ENCODE results near the gene KNSTRN. TPM values are rescaled to one million over a fixed set of nuclear protein-coding genes. Genes with fewer than 3 reads are reported as not detected.

KNSTRN gene
- total RNA-seq, 1 donor from 2014 or later, result 26.0 TPM

- TF ChIP-seq, protein P1, sequence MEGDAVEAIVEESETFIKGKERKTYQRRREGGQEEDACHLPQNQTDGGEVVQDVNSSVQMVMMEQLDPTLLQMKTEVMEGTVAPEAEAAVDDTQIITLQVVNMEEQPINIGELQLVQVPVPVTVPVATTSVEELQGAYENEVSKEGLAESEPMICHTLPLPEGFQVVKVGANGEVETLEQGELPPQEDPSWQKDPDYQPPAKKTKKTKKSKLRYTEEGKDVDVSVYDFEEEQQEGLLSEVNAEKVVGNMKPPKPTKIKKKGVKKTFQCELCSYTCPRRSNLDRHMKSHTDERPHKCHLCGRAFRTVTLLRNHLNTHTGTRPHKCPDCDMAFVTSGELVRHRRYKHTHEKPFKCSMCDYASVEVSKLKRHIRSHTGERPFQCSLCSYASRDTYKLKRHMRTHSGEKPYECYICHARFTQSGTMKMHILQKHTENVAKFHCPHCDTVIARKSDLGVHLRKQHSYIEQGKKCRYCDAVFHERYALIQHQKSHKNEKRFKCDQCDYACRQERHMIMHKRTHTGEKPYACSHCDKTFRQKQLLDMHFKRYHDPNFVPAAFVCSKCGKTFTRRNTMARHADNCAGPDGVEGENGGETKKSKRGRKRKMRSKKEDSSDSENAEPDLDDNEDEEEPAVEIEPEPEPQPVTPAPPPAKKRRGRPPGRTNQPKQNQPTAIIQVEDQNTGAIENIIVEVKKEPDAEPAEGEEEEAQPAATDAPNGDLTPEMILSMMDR (IDR thresholded peaks at IDR 0.05; ENCODE audit: unreplicated experiment), result no peak
- no peak for DNase-seq (ENCODE audit: low spot score)
- Mint-ChIP-seq H3K27me3 (ENCODE audit: unreplicated experiment) (peaks cover 17% of the 10 kb centered on the region), H3K36me3 (ENCODE audit: low read depth, unreplicated experiment) (no peaks in the 10 kb centered on the region), H3K4me3 (ENCODE audit: unreplicated experiment) (peak overlapping the region; percentile 34), H3K9me3 (ENCODE audit: unreplicated experiment) (no peaks in the 10 kb centered on the region), H3K27ac (ENCODE audit: unreplicated experiment) (peak overlapping the region; percentile 9), H3K4me1 (ENCODE audit: unreplicated experiment) (peaks cover 8% of the 10 kb centered on the region)
These were observed 25.3 kb upstream of the KNSTRN start for GRCh38 chr15:40357246-40357645.

DNA sequence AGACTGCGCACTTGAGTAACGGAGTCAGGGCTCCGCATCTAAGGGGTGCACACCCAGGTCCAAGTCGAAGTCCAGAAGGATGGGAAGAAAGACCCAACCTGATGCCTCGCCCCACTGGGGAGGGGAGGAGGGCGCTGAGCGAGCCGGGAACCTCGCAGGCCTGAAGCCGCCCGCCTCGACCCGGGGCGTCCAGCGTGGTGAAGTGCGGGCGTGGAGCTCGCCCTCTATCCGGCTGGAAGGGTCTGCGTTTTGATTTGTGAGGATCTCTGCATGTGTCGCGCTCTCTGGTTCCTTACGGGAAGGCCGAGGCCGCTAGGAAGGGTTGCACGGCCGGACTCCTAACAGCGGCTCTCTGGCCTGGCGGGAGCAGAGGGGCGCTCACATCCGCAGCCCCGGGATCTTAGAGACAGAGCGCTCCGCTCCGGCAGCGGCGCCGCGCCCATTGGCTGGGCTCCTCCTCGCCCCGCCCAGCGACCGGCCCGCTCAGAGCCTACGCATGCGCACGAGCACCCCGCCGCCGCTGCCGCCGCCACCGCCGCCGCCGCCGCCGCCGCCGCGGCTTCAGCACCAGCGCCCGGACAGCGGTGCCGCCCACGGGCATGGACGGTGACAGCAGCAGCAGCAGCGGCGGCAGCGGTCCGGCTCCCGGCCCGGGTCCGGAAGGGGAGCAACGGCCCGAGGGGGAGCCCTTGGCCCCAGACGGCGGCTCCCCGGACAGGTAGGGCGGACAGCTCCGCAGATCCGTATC lies 24.6 kb upstream of the KNSTRN start, which contains the start of gene DISP2:
Gene DISP2, plus strand, starts transcription at position 497 of the 748 bp plus-strand sequence. Its CDS starts 103 bp downstream, at position 600.
- H3K27me3 Mint-ChIP-seq (ENCODE audit: unreplicated experiment), result peaks cover 17% of the 10 kb centered on the region
- H3K9me3 Mint-ChIP-seq (ENCODE audit: unreplicated experiment), result no peaks in the 10 kb centered on the region
- TF ChIP-seq, protein P1 (IDR thresholded peaks at IDR 0.05; ENCODE audit: unreplicated experiment), result no peak
- peak within 1 kb of the TSS; percentile 9 for H3K27ac Mint-ChIP-seq (ENCODE audit: unreplicated experiment)
- peaks cover 8% of the 10 kb centered on the region for H3K4me1 Mint-ChIP-seq (ENCODE audit: unreplicated experiment)
- peak; percentile 94 for DNase-seq (ENCODE audit: low spot score)
- peak within 1 kb of the TSS; percentile 78 for H3K4me3 Mint-ChIP-seq (ENCODE audit: unreplicated experiment)
- H3K36me3 Mint-ChIP-seq (ENCODE audit: low read depth, unreplicated experiment), result no peaks in the 10 kb centered on the region

DNA sequence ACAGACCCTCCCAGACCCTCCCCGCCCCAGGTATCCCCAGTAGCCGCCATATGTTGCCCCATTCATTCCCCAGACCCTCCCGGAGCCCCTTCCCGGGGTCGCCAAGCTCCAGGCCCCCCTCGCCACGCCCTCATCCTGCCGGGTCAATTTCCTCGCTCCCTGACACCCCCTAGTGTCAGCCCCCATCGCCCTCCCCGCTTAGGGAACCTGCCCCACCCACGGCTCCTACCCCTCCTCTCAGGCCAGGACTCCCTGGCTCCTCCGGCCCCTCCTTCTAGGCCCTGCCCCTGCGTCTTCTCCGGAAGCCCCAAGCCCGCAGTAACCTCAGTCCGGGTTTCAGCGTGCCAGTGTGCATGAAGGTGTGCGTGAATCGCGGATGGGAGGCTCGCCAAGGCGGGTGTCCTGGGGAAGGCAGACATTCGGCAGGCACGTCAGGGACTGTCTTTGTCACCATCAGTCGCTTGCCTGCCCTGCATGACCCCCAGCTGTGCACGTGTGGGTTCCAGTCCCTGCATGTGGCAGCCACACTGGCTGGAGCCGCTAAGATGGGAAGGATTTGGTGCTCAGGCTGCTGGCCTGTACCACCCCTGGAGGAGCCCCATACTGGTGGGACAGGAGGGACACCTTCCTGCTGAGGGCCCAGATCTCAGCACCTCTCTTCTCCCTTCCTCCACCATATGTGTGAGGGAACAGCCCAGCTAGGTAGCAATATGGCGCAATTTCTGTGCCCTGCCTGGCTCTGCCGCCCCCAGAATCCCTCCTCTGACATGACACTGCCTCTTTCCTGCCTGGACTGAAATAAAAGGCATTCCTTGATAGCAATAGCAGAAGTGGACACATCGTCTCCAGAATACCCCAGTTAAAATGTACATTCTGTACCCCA lies 23.8 kb upstream of the KNSTRN start:
- Mint-ChIP-seq H3K4me3 (ENCODE audit: unreplicated experiment) (peak overlapping the region; percentile 78), H3K36me3 (ENCODE audit: low read depth, unreplicated experiment) (no peaks in the 10 kb centered on the region), H3K27ac (ENCODE audit: unreplicated experiment) (no peak overlapping the region), H3K4me1 (ENCODE audit: unreplicated experiment) (peaks cover 5% of the 10 kb centered on the region), H3K9me3 (ENCODE audit: unreplicated experiment) (no peaks in the 10 kb centered on the region), H3K27me3 (ENCODE audit: unreplicated experiment) (peaks cover 17% of the 10 kb centered on the region)
- TF ChIP-seq, protein P1 (IDR thresholded peaks at IDR 0.05; ENCODE audit: unreplicated experiment), result no peak
- no peak for DNase-seq (ENCODE audit: low spot score)

DNA sequence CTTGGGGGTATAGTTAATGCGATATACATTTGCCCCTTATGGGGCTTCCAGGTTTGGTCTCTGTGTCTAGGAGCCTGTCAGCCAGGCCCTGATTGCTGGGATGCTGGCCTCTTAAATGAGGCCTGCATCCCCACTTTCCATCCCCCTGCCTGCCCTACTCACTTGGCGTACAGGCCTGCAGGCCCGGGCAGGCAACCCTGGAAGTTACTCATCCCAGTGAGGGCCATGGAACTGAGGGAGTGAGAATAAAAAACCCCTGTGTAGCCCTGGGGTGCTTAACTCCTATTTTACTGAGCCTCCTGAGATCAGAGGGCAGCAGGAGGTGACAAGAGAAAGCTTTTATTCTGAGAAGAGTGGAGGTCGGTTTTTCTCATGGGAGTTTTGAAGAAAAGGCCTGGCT lies 22.5 kb upstream of the KNSTRN start:
- peaks cover 14% of the 10 kb centered on the region for H3K27me3 Mint-ChIP-seq (ENCODE audit: unreplicated experiment)
- no peaks in the 10 kb centered on the region for H3K4me1 Mint-ChIP-seq (ENCODE audit: unreplicated experiment)
- TF ChIP-seq, protein P1 (IDR thresholded peaks at IDR 0.05; ENCODE audit: unreplicated experiment), result no peak
- no peak overlapping the region for H3K27ac Mint-ChIP-seq (ENCODE audit: unreplicated experiment)
- no peaks in the 10 kb centered on the region for H3K36me3 Mint-ChIP-seq (ENCODE audit: low read depth, unreplicated experiment)
- DNase-seq (ENCODE audit: low spot score), result no peak
- H3K4me3 Mint-ChIP-seq (ENCODE audit: unreplicated experiment), result peak overlapping the region; percentile 78
- H3K9me3 Mint-ChIP-seq (ENCODE audit: unreplicated experiment), result no peaks in the 10 kb centered on the region
